ENCODE measurements around the gene PBX3.

PBX3 gene

GRCh38 chr9:125795970-125796596 lies 48.9 kb downstream of the PBX3 start:
- no peak for TF ChIP-seq CTCF (IDR thresholded peaks at IDR 0.05; ENCODE audit: control insufficient read depth, insufficient read depth, low read depth, low read length, missing control alignments)
- DNase-seq (ENCODE audit: low read depth) = no peak
- H3K4me3 ChIP-seq (ENCODE audit: control insufficient read depth, low read depth, low read length) = no peak overlapping the region

DNA sequence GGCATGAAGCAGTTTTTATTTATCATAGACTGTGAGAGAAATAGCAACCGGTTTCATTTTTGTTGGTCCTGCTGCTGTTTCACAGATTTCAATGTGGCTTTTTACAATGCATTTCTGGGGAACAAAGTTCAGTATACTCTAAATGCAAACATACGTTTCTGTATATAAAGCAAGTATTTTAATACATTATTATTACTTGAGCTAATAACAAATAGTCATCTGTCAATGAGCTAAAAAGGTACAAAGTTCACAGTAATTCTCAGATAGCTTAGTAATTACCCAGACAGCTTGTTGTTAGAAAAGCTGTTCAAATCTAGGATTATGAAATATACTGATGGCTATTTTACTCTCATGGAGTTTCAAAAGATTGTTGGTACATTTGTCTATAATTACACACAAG lies 50.8 kb downstream of the PBX3 start:
- no peak for DNase-seq (ENCODE audit: low read depth)
- H3K4me3 ChIP-seq (ENCODE audit: control insufficient read depth, low read depth, low read length) = no peak overlapping the region

DNA sequence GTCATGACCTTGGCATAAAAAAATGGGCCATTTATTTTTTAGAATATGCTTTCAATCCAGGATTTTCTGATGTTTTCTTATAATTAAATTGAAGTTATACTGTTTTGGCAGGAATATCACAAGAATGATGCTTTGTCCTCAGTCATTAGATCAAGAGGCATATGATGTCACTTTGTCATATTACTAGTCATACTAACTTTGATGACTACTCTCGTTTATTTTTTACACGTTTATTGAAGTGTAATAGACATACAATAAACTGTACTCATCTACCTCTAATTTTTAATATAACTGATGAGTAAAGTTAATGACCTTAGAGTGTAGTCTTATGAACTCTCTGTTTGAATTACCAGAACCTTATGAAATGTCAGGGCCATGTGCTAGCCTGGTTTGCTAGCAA lies 56.4 kb downstream of the PBX3 start:
- TF ChIP-seq CTCF (IDR thresholded peaks at IDR 0.05; ENCODE audit: control insufficient read depth, insufficient read depth, low read depth, low read length, missing control alignments) = no peak
- DNase-seq (ENCODE audit: low read depth) = no peak
- H3K4me3 ChIP-seq (ENCODE audit: control insufficient read depth, low read depth, low read length) = no peak overlapping the region

More for the DNA sequence above, 50.8 kb downstream of the PBX3 start:
- TF ChIP-seq CTCF (IDR thresholded peaks at IDR 0.05; ENCODE audit: control insufficient read depth, insufficient read depth, low read depth, low read length, missing control alignments) = no peak

GRCh38 chr9:125805057-125805456 lies 57.9 kb downstream of the PBX3 start:
- peak; percentile 73 for DNase-seq (ENCODE audit: low read depth)
- TF ChIP-seq CTCF (IDR thresholded peaks at IDR 0.05; ENCODE audit: control insufficient read depth, insufficient read depth, low read depth, low read length, missing control alignments) = no peak
- H3K4me3 ChIP-seq (ENCODE audit: control insufficient read depth, low read depth, low read length) = no peak overlapping the region

- no peak for TF ChIP-seq CTCF (IDR thresholded peaks at IDR 0.05; ENCODE audit: control insufficient read depth, insufficient read depth, low read depth, low read length, missing control alignments)
- no peak for DNase-seq (ENCODE audit: low read depth)
- no peak overlapping the region for H3K4me3 ChIP-seq (ENCODE audit: control insufficient read depth, low read depth, low read length)
Measured at GRCh38 chr9:125805586-125805985, 58.4 kb downstream of the PBX3 start.

- H3K4me3 ChIP-seq (ENCODE audit: control insufficient read depth, low read depth, low read length) = no peak overlapping the region
- DNase-seq (ENCODE audit: low read depth) = no peak
- no peak for TF ChIP-seq CTCF (IDR thresholded peaks at IDR 0.05; ENCODE audit: control insufficient read depth, insufficient read depth, low read depth, low read length, missing control alignments)
Measured at GRCh38 chr9:125807079-125807478, 59.9 kb downstream of the PBX3 start.
